ENCODE data around the gene POLE3.
"Not testable (repeated sequence)": the region's sequence is repeated elsewhere in the genome, so short reads cannot be mapped to it uniquely, and the experiment has no call there.

POLE3 gene

DNA sequence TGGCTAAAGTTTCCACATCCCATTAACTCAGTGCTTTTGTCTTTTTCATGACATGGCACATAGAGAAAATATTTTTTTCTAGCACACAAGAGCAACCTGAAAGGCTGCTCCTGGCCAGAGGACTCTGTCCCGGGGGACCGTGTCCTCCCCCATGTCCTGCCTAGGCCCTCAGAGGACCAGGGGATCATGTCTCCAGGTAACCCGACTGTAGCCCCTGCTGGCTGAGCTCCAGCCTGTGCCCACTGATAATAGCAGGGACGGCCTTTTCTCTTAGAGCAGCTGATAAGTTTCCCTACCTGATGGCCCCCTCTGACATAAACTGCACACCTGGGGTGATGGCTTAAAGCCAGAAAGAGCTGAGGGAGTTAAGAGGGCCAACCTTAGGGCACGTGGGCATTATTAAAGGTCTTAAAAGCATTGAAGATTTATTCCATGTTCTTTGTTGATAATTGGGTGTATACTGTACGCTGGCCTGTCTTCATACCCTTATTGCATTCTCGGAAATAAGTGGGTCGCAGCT is 39.6 kb downstream of the POLE3 start:
- no peak for DNase-seq (ENCODE audit: low read depth)
- in situ Hi-C loops (cut with HindIII; ENCODE audit: low sequenced_read_pairs): no loop called here
- H3K4me3 ChIP-seq (ENCODE audit: low read depth, low read length): no peak overlapping the region
- TF ChIP-seq CTCF (IDR thresholded peaks at IDR 0.05; ENCODE audit: low read depth, low read length, missing control alignments): no peak

GRCh38 chr9:113369855-113370140 is 40.7 kb downstream of the POLE3 start:
- in situ Hi-C loops (cut with HindIII; ENCODE audit: low sequenced_read_pairs): no loop called here
- no peak for TF ChIP-seq CTCF (IDR thresholded peaks at IDR 0.05; ENCODE audit: low read depth, low read length, missing control alignments)

GRCh38 chr9:113368982-113369854 is 41.3 kb downstream of the POLE3 start:
- no peak for DNase-seq (ENCODE audit: low read depth)
- in situ Hi-C loops (cut with HindIII; ENCODE audit: low sequenced_read_pairs): no loop called here
- TF ChIP-seq CTCF (IDR thresholded peaks at IDR 0.05; ENCODE audit: low read depth, low read length, missing control alignments): no peak
- no peak overlapping the region for H3K4me3 ChIP-seq (ENCODE audit: low read depth, low read length)

More at GRCh38 chr9:113369855-113370140, 40.7 kb downstream of the POLE3 start:
- H3K4me3 ChIP-seq (ENCODE audit: low read depth, low read length): no peak overlapping the region
- DNase-seq (ENCODE audit: low read depth): no peak

DNA sequence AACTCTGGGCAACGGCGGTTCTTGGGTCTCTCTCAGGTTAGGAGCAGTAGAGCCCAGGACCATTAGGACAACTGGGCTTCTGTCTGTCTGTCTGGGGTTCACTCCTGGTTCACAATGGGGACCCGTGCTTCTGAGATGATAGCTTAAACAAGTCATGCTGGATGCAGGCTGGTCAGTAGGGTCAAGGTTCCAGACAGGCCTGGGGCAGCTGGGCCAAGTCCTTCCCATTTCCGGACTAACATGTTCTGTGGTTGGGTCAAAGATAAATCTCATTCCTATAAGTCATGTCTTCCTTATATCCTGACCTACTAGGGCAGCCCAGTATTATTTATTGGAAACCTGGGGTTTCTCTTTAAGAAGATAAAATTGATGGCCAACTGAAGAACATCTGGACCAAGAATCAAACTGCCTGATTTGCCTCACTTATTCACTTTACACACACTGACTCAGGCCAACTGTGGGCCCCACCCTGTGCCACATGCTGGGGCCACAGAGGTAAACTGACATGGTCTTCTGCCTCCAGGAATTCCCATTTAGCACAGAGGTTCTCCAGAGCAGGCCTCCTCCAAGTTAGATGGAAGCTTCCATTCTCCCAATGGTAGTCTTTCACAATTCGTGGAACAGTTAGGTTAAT is 42.0 kb downstream of the POLE3 start:
- DNase-seq (ENCODE audit: low read depth): no peak
- no peak overlapping the region for H3K4me3 ChIP-seq (ENCODE audit: low read depth, low read length)
- in situ Hi-C loops (cut with HindIII; ENCODE audit: low sequenced_read_pairs): no loop called here
- no peak for TF ChIP-seq CTCF (IDR thresholded peaks at IDR 0.05; ENCODE audit: low read depth, low read length, missing control alignments)

DNA sequence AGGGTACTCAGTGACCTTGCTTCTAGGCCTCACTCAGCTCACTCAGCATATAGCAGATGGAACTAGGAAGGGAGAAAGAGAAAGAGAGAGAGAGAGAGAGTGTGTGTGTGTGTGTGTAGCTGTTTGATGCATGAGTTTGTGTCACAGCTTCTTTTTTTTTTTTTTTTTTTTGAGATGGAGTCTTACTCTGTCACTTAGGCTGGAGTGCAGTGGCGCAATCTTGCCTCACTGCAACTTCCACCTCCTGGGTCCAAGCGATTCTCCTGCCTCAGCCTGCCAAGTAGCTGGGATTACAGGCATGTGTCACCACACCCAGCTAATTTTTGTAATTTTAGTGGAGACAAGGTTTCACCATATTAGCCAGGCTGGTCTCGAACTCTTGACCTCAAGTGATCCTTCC is 44.8 kb downstream of the POLE3 start:
- DNase-seq (ENCODE audit: low read depth); in situ Hi-C loops (cut with HindIII; ENCODE audit: low sequenced_read_pairs); H3K4me3 ChIP-seq (ENCODE audit: low read depth, low read length): not testable (repeated sequence)

GRCh38 chr9:113364951-113365350 is 45.5 kb downstream of the POLE3 start:
- DNase-seq (ENCODE audit: low read depth): no peak
- no peak for TF ChIP-seq CTCF (IDR thresholded peaks at IDR 0.05; ENCODE audit: low read depth, low read length, missing control alignments)
- in situ Hi-C loops (cut with HindIII; ENCODE audit: low sequenced_read_pairs): no loop called here
- H3K4me3 ChIP-seq (ENCODE audit: low read depth, low read length): no peak overlapping the region

GRCh38 chr9:113363336-113363735 is 47.1 kb downstream of the POLE3 start:
- H3K4me3 ChIP-seq (ENCODE audit: low read depth, low read length): no peak overlapping the region
- no peak for TF ChIP-seq CTCF (IDR thresholded peaks at IDR 0.05; ENCODE audit: low read depth, low read length, missing control alignments)
- in situ Hi-C loops (cut with HindIII; ENCODE audit: low sequenced_read_pairs): no loop called here
- DNase-seq (ENCODE audit: low read depth): no peak
